Mesenchymal stem cell (in vitro differentiated cells and primary cell): ENCODE results near the gene DIP2B.

Source experiments
- DNase-seq: peaks from one replicate; pipeline ENCODE4 v3.0.0-alpha.2; 2013
- H2AFZ ChIP-seq: one replicate; pipeline ENCODE4 v1.6.1; 2013; ENCODE audit warnings: low read depth, mild to moderate bottlenecking, control low read depth, inconsistent platforms, low read length, moderate library complexity
- H2AK5ac ChIP-seq: 2 replicates; pipeline ENCODE4 v1.6.1; 2013; ENCODE audit warnings: low read length, moderate library complexity, mild to moderate bottlenecking, inconsistent platforms; ENCODE audit not compliant: severe bottlenecking
- H2BK120ac ChIP-seq: one replicate; pipeline ENCODE4 v1.6.1; 2013; ENCODE audit warnings: low read depth, mild to moderate bottlenecking, inconsistent platforms, low read length, moderate library complexity
- H2BK12ac ChIP-seq, 2 experiments: one replicate each; pipeline ENCODE4 v1.6.1; 2013; ENCODE audit warnings: inconsistent platforms in 2 of 2, low read length in 2 of 2, mild to moderate bottlenecking in 2 of 2, moderate library complexity in 2 of 2, control low read depth in 1 of 2
- H2BK15ac ChIP-seq: one replicate; pipeline ENCODE4 v1.6.1; 2013; ENCODE audit warnings: mild to moderate bottlenecking, low read depth, inconsistent platforms; ENCODE audit not compliant: poor library complexity, severe bottlenecking
- H2BK5ac ChIP-seq: 2 replicates; pipeline ENCODE4 v1.6.1; 2013; ENCODE audit warnings: low read depth, mild to moderate bottlenecking, low read length, control low read depth, inconsistent platforms; ENCODE audit not compliant: poor library complexity, severe bottlenecking
- H3K14ac ChIP-seq, 2 experiments: one replicate each; pipeline ENCODE4 v1.6.1; 2013; ENCODE audit warnings: inconsistent platforms in 2 of 2, low read length in 2 of 2, control low read depth in 1 of 2, mild to moderate bottlenecking in 1 of 2, moderate library complexity in 1 of 2
- H3K18ac ChIP-seq, 2 experiments: one replicate each; pipeline ENCODE4 v1.6.1; 2013; ENCODE audit warnings: inconsistent platforms in 2 of 2, low read length in 2 of 2, control low read depth in 1 of 2, low read depth in 1 of 2, mild to moderate bottlenecking in 1 of 2
- H3K23ac ChIP-seq, 2 experiments: one replicate each; pipeline ENCODE4 v1.6.1; 2013; ENCODE audit warnings: inconsistent platforms in 2 of 2, low read length in 2 of 2, mild to moderate bottlenecking in 2 of 2, moderate library complexity in 2 of 2, control low read depth in 1 of 2
- H3K27ac ChIP-seq: 2 replicates; pipeline ENCODE4 v1.5.1; 2013; ENCODE audit warnings: mild to moderate bottlenecking, moderate library complexity, low read length, control low read depth, inconsistent platforms; ENCODE audit not compliant: poor library complexity, severe bottlenecking
- H3K27me3 ChIP-seq, 2 experiments: 2 replicates each; pipeline versions ENCODE4 v1.6.1 to v1.7.0; 2013; ENCODE audit warnings: low read length in 2 of 2, mild to moderate bottlenecking in 2 of 2, moderate library complexity in 2 of 2, control low read depth in 1 of 2, inconsistent platforms in 1 of 2; ENCODE audit not compliant: control insufficient read depth in 1 of 2, insufficient read depth in 1 of 2
- H3K36me3 ChIP-seq, 2 experiments: 2 replicates each; pipeline versions ENCODE4 v1.6.1 to v1.7.0; 2013; ENCODE audit warnings: low read length in 2 of 2, control low read depth in 1 of 2, inconsistent platforms in 1 of 2, low read depth in 1 of 2, mild to moderate bottlenecking in 1 of 2; ENCODE audit not compliant: insufficient read depth in 2 of 2, control insufficient read depth in 1 of 2
- H3K4ac ChIP-seq, 2 experiments: one replicate each; pipeline ENCODE4 v1.6.1; 2013; ENCODE audit warnings: inconsistent platforms in 2 of 2, low read length in 2 of 2, mild to moderate bottlenecking in 2 of 2, moderate library complexity in 2 of 2, control low read depth in 1 of 2, low read depth in 1 of 2
- H3K4me1 ChIP-seq: 2 replicates; pipeline ENCODE4 v1.6.1; 2013; ENCODE audit warnings: low read depth, low read length, control low read depth; ENCODE audit not compliant: control insufficient read depth, insufficient read depth
- H3K4me2 ChIP-seq: 2 replicates; pipeline ENCODE4 v1.6.1; 2013; ENCODE audit warnings: low read length, mild to moderate bottlenecking, inconsistent platforms; ENCODE audit not compliant: poor library complexity, severe bottlenecking
- H3K4me3 ChIP-seq, 2 experiments: 2 replicates each; pipeline versions ENCODE4 v1.5.1 to v1.7.0; 2013; ENCODE audit warnings: low read length in 2 of 2, mild to moderate bottlenecking in 2 of 2, control low read depth in 1 of 2, low read depth in 1 of 2; ENCODE audit not compliant: insufficient read depth in 1 of 2
- H3K79me1 ChIP-seq: replicated peaks from 2 replicates; pipeline ENCODE4 v1.6.1; 2013; ENCODE audit warnings: mild to moderate bottlenecking, control low read depth, low read length, inconsistent platforms; ENCODE audit not compliant: poor library complexity, severe bottlenecking
- H3K9ac ChIP-seq: 2 replicates; pipeline ENCODE4 v1.7.0; 2013; ENCODE audit warnings: mild to moderate bottlenecking, low read length, moderate library complexity
- H3K9me3 ChIP-seq: 2 replicates; pipeline ENCODE4 v1.7.0; 2013; ENCODE audit warnings: mild to moderate bottlenecking, low read length; ENCODE audit not compliant: control insufficient read depth
- H4K8ac ChIP-seq: one replicate; pipeline ENCODE4 v1.6.1; 2013; ENCODE audit warnings: inconsistent platforms, mild to moderate bottlenecking, low read length, moderate library complexity
- H4K91ac ChIP-seq: one replicate; pipeline ENCODE4 v1.6.1; 2013; ENCODE audit warnings: mild to moderate bottlenecking, low read length, inconsistent platforms
- WGBS: methylation state at CpG from one replicate; pipeline ENCODE4 v1.1.7; 2013; ENCODE audit warnings: mixed read lengths; 5-methylcytosine and 5-hydroxymethylcytosine counted together

DIP2B gene

DNA sequence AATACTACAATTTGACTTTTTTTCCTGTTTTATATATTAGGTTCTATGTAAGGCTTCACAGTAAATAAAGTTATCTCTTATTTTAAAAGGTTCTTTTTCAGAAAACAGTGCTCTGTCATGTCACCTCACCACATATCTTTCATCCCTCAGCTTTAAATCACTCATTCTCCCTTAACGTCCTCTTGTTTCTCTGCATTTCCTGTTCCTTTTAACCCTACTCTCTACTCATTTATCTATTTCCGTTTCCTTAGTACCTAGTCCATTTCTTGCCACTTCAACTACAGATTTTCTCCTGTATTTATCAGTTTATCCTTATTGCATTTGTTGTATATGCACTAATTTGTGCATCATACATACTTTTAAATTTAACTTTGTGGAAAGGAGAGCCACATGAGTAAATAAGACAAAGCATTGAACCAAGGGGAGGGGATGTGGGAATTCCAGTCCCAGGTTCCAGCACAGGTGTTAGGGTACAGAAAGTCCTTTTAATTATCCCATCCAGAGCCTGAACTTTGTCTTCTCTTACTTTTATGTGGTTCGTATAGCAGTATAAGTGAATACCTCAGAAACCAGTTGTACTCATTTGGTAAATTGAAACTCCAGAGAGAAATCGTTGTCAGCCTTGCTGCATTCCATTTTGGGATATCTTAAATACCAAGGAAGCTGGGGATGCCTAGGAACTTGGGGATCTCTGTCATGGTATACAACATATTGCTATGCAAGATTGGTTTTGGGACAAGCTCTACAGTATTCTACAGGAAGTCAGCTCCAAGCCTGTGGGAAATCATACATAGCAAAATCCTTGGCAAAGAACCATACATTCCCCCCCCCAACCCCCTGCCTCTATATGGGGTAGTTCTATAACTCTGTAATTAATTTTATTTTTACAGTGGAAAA is 120.5 kb downstream of the DIP2B start:
- H3K9ac ChIP-seq: no peak overlapping the region
- no peak overlapping the region for H2BK15ac ChIP-seq
- no peak overlapping the region for H3K4ac ChIP-seq
- H3K27ac ChIP-seq: no peak overlapping the region
- DNase-seq: no peak
- H2BK5ac ChIP-seq: no peak overlapping the region
- H3K36me3 ChIP-seq: peaks cover 5 to 24% of the 10 kb centered on the region in 2 experiments
- H3K4me1 ChIP-seq: peaks cover 7% of the 10 kb centered on the region
- H3K4me2 ChIP-seq: no peak overlapping the region
- WGBS: 44% methylated on average over 2 of the region's 4 CpGs
- H3K18ac ChIP-seq: no peak overlapping the region
- no peak overlapping the region for H3K23ac ChIP-seq
- H4K8ac ChIP-seq: no peak overlapping the region
- H3K4me3 ChIP-seq: no peak overlapping the region
- no peak overlapping the region for H2AK5ac ChIP-seq
- no peak overlapping the region for H4K91ac ChIP-seq
- peaks cover 11% of the 10 kb centered on the region for H3K79me1 ChIP-seq
- H3K27me3 ChIP-seq: no peaks in the 10 kb centered on the region
- H3K14ac ChIP-seq: no peak overlapping the region
- H2AFZ ChIP-seq: no peak overlapping the region
- H3K9me3 ChIP-seq: no peaks in the 10 kb centered on the region
- H2BK12ac ChIP-seq: no peak overlapping the region
- H2BK120ac ChIP-seq: no peak overlapping the region

DNA sequence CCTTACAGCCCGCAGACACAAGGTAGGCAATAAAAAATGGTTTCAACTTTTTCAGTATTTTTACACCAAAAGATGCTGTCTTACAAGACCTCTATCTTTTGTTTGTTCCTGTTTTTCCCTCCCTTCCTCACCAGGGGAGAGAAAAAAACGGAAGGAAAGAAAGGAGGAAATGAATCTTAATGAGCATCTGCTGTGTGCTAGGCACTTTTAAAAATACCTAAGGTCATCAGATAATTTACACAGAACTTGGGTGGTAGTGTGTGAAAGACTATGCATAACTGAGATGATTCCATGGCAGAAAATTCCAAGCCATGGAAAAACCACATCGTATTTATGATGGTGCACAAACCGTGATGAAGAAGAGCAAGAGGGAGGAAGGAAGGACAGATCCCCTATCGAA is 121.2 kb downstream of the DIP2B start:
- Histone ChIP-seq H3K18ac (no peak overlapping the region), H3K4me2 (no peak overlapping the region), H3K79me1 (peaks cover 11% of the 10 kb centered on the region), H2AK5ac (no peak overlapping the region), H3K4me1 (peaks cover 6% of the 10 kb centered on the region), H3K9ac (no peak overlapping the region), H2BK5ac (no peak overlapping the region), H3K4ac (no peak overlapping the region), H3K14ac (no peak overlapping the region), H3K27ac (no peak overlapping the region), H2BK120ac (no peak overlapping the region), H3K23ac (no peak overlapping the region), H2BK15ac (no peak overlapping the region), H3K4me3 (no peak overlapping the region), H4K91ac (no peak overlapping the region), H2AFZ (no peak overlapping the region), H3K36me3 (peaks cover 7 to 27% of the 10 kb centered on the region in 2 experiments), H3K9me3 (no peaks in the 10 kb centered on the region), H2BK12ac (no peak overlapping the region), H3K27me3 (no peaks in the 10 kb centered on the region), H4K8ac (no peak overlapping the region)
- DNase-seq: no peak
- 62% methylated on average over 3 of the region's 5 CpGs for WGBS

DNA sequence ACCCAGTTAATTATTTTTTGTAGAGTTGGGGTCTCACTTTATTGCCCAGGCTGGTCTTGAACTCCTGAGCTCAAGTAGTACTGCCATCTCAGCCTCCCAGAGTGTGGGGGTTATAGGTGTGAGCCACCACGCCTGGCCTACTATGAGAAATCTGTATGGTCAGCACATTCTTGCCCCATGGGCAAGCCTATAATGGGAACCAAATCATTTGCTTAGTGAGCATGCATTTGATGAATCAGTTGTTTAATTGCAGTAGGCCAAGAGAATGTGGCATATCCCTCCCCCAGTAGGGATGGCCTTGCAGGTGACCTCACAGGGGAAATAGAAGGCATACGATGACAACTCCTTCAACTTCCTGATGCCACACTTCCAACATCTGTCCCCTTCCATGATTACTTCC is 122.7 kb downstream of the DIP2B start:
- Histone ChIP-seq H3K4me3 (no peak overlapping the region), H3K27me3 (no peaks in the 10 kb centered on the region), H3K9me3 (no peaks in the 10 kb centered on the region), H2BK15ac (no peak overlapping the region), H3K23ac (no peak overlapping the region), H3K4me1 (peaks cover 2% of the 10 kb centered on the region), H3K4me2 (no peak overlapping the region), H2BK12ac (no peak overlapping the region), H3K14ac (no peak overlapping the region), H2AFZ (no peak overlapping the region), H3K9ac (no peak overlapping the region), H3K18ac (no peak overlapping the region), H2AK5ac (no peak overlapping the region), H4K91ac (no peak overlapping the region), H3K79me1 (peaks cover 14% of the 10 kb centered on the region), H4K8ac (no peak overlapping the region), H2BK5ac (no peak overlapping the region), H2BK120ac (no peak overlapping the region), H3K36me3 (peaks cover 10 to 27% of the 10 kb centered on the region in 2 experiments), H3K4ac (no peak overlapping the region), H3K27ac (no peak overlapping the region)
- WGBS: 96% methylated on average over 2 of the region's 2 CpGs
- no peak for DNase-seq

DNA sequence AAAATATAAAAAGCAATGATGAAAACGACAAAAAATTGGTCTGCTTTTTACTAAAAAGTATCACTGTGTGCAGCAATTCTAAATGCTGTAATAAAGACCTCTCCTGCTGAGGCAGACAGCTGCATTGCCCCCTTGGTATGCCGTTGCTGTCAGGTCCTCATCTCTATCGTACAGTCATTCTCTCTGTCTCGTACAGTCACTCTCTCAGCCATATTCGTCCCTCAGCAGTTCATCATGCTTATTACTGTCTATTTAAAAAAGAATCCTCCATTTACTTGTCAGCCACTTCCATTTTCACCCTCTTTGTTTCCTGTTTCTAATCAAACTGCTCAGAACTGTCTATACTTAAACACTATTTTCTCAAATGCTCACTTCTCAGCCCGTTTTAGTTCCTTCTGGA is 123.6 kb downstream of the DIP2B start:
- no peak overlapping the region for H2BK12ac ChIP-seq
- no peak for DNase-seq
- no peak overlapping the region for H2BK15ac ChIP-seq
- H3K4me2 ChIP-seq: no peak overlapping the region
- no peak overlapping the region for H3K4ac ChIP-seq
- WGBS: 94% methylated on average over 6 of the region's 6 CpGs
- peaks cover 14% of the 10 kb centered on the region for H3K79me1 ChIP-seq
- H3K4me3 ChIP-seq: no peak overlapping the region
- no peak overlapping the region for H3K18ac ChIP-seq
- no peaks in the 10 kb centered on the region for H3K27me3 ChIP-seq
- H3K9ac ChIP-seq: no peak overlapping the region
- H3K9me3 ChIP-seq: no peaks in the 10 kb centered on the region
- no peaks in the 10 kb centered on the region for H3K4me1 ChIP-seq
- no peak overlapping the region for H2AK5ac ChIP-seq
- no peak overlapping the region for H2BK5ac ChIP-seq
- H3K27ac ChIP-seq: no peak overlapping the region
- H3K23ac ChIP-seq: no peak overlapping the region
- no peak overlapping the region for H4K91ac ChIP-seq
- no peak overlapping the region for H2AFZ ChIP-seq
- H2BK120ac ChIP-seq: no peak overlapping the region
- H3K14ac ChIP-seq: no peak overlapping the region
- H3K36me3 ChIP-seq: peaks cover 10 to 27% of the 10 kb centered on the region in 2 experiments
- H4K8ac ChIP-seq: no peak overlapping the region
